NB4 (cell line): ENCODE results near the gene TNFRSF18.
A peak's percentile ranks its signal among the peaks of the same experiment; 100 is the strongest.
"Not testable (repeated sequence)": the region's sequence is repeated elsewhere in the genome, so short reads cannot be mapped to it uniquely, and the experiment has no call there.

Source experiments
- DNase-seq: peaks from one replicate; pipeline ENCODE4 v3.0.0; 2010; ENCODE audit warnings: low read depth
- H3K4me3 ChIP-seq: one replicate; pipeline ENCODE4 v1.5.1; 2011; ENCODE audit warnings: mild to moderate bottlenecking, low read depth, low read length, moderate library complexity
- MYC ChIP-seq: IDR thresholded peaks from 2 replicates; pipeline ENCODE4 v1.6.1; 2011; ENCODE audit warnings: low read depth, low read length
- POLR2A ChIP-seq: IDR thresholded peaks from 2 replicates; pipeline ENCODE4 v1.6.1; 2011; ENCODE audit warnings: mild to moderate bottlenecking; ENCODE audit not compliant: insufficient read length; ENCODE audit errors: extremely low read depth
- TF ChIP-seq, protein P1 (sequence below): IDR thresholded peaks from one replicate; pipeline ENCODE4 v1.5.1; 2012; ENCODE audit warnings: low read depth, low read length
- TF ChIP-seq, protein P2 (sequence below): IDR thresholded peaks from 2 replicates; pipeline ENCODE4 v1.6.1; 2011; ENCODE audit warnings: low read depth, low read length

The TNFRSF18 gene

DNA sequence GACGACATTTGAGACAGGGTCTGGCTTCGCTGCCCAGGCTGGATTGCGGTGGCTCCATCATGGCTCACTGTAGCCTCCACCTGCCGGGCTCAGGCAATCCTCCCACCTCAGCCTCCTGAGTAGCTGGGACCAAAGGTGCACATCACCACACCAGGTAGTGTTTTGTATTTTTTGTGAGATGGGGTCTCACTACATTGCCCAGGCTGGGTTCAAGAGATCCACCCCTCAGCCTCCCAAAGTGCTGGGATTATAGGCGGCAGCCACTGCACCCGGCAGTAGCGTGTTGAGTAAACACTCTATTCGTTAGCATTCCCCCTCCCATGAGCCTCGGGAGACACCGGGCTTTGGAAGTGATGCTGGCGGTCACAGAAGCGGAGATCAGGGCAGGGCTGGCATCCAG lies 46.9 kb upstream of the TNFRSF18 start:
- TF ChIP-seq POLR2A (no peak), MYC (no peak)
- TF ChIP-seq, protein P1, sequence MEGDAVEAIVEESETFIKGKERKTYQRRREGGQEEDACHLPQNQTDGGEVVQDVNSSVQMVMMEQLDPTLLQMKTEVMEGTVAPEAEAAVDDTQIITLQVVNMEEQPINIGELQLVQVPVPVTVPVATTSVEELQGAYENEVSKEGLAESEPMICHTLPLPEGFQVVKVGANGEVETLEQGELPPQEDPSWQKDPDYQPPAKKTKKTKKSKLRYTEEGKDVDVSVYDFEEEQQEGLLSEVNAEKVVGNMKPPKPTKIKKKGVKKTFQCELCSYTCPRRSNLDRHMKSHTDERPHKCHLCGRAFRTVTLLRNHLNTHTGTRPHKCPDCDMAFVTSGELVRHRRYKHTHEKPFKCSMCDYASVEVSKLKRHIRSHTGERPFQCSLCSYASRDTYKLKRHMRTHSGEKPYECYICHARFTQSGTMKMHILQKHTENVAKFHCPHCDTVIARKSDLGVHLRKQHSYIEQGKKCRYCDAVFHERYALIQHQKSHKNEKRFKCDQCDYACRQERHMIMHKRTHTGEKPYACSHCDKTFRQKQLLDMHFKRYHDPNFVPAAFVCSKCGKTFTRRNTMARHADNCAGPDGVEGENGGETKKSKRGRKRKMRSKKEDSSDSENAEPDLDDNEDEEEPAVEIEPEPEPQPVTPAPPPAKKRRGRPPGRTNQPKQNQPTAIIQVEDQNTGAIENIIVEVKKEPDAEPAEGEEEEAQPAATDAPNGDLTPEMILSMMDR = no peak
- TF ChIP-seq, protein P2, sequence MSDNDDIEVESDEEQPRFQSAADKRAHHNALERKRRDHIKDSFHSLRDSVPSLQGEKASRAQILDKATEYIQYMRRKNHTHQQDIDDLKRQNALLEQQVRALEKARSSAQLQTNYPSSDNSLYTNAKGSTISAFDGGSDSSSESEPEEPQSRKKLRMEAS = no peak
- DNase-seq = no peak
- H3K4me3 ChIP-seq = no peak overlapping the region

DNA sequence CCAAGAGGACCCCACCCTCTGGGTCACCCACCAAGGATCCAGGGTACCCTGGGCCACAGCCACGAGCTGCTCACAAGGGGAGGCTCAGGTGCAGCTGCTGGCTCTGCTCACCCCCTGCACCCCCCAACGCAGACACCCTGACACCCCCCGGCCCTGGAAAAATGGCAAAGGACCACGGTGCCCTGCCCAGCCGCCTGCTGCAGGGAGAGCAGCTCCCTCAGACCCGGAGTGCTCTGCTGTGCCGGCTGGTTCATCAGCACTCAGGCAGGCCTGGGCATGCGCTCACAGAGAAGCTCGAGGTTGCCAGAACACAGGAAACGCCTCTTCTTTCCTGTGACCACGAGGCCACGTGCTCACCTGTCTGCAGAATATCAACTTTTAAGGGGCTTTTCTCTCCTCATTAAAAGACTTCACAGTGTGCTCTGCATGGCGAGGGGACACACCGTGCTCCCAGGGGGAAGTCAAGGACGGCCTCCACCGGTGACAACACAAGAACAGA lies 44.4 kb upstream of the TNFRSF18 start:
- no peak for DNase-seq
- no peak overlapping the region for H3K4me3 ChIP-seq
- TF ChIP-seq, protein P2 = peak; percentile 62
- TF ChIP-seq MYC = no peak

DNA sequence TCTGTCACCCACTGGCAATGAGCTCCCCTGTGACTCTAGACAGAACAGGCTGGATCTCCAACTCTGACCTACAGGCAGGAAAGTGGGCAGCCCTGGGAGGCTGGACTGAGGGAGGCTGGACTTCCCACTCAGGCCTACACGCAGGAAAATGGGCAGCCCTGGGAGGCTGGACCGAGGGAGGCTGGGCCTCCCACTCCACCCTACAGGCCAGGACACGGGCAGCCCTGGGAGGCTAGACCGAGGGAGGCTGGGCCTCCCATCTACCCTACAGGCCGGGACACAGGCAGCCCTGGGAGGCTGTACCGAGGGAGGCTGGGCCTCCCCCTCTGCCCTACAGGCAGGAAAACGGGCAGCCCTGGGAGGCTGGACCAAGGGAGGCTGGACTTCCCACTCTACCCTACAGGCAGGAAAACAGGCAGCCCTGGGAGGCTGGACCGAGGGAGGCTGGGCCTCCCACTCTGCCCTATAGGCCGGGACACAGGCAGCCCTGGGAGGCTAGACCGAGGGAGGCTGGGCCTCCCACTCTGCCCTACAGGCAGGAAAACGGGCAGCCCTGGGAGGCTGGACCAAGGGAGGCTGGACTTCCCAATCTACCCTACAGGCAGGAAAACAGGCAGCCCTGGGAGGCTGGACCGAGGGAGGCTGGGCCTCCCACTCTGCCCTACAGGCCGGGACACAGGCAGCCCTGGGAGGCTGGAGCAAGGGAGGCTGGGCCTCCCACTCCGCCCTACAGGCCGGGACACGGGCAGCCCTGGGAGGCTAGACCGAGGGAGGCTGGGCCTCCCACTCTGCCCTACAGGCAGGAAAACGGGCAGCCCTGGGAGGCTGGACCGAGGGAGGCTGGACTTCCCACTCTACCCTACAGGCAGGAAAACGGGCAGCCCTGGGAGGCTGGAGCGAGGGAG lies 41.9 kb upstream of the TNFRSF18 start:
- not testable (repeated sequence) for DNase-seq, H3K4me3 ChIP-seq

DNA sequence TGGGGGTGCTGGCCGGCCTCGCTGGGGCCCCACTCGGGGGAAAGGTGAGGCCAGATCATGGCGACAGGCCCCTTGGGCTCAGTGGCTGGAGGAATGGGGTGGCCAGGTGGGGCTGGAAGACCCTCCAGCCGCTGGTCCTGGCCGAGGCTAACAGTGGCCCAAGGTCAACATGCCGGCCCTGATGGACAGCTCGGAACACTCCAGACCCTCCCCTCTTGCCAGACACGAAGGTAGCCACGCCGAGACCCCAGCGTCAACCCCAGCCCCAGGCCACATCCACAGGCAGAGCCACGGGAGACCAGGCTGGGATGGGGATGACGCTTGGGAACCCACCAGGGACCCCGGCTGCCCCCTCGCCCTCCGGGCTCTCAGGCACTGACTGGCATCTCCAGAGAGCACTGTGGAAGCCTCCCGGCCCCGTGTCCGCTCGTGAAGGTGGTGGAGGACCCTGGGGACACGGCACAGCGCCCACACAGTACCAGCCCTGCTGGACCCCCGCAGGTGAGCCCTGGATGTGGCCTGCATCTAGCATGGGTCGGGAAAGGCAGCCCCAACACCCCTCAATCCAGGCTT lies 41.0 kb upstream of the TNFRSF18 start:
- H3K4me3 ChIP-seq = no peak overlapping the region
- no peak for DNase-seq
- TF ChIP-seq, protein P2 = no peak
- TF ChIP-seq, protein P1 = no peak
- no peak for TF ChIP-seq POLR2A
- no peak for TF ChIP-seq MYC

DNA sequence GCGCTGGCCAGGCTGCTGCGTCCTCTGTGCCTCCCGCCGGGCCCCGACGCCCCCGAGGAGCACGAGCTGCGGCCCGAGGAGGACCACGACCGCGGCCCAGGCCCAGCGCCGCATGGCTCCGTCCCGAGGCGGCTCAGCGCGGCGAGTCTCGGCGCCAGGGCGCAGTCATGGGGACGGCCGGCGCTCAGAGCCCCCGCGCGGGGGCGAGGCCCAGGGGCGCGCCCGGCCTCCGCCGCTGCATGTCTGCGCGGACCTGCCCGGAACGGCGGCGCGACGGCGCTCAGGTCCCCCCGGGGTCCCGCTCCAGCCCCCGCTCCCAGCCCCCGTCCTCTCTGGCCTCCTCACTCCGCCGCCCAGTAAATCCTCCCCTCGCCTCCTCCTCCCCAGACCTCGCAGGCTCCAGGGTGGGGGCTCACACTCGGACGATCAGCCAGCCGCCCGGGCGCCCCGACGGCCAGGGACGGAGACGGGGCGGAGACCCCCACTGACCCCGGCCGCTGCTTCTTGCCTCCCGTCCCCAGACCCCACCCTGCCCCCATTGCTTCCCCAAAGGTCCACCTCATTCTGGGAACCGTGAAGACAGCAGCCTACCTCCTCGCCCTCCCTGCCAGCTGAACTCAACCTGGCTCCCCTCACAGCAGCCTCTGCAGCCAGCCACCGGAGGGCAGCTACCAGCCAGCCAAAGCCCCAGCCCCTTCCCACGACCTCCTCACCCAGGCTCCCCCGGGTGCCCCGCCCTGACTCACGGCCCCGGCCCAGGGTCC lies 40.4 kb upstream of the TNFRSF18 start, which contains the start of gene C1QTNF12:
Gene C1QTNF12, minus strand, starts transcription at position 146 of the 764 bp plus-strand sequence. Its CDS starts 32 bp downstream, at position 114.
- H3K4me3 ChIP-seq = no peak within 1 kb of the TSS
- no peak for DNase-seq
- TF ChIP-seq, protein P2 = no peak
- no peak for TF ChIP-seq POLR2A
- TF ChIP-seq, protein P1 = no peak
- no peak for TF ChIP-seq MYC

DNA sequence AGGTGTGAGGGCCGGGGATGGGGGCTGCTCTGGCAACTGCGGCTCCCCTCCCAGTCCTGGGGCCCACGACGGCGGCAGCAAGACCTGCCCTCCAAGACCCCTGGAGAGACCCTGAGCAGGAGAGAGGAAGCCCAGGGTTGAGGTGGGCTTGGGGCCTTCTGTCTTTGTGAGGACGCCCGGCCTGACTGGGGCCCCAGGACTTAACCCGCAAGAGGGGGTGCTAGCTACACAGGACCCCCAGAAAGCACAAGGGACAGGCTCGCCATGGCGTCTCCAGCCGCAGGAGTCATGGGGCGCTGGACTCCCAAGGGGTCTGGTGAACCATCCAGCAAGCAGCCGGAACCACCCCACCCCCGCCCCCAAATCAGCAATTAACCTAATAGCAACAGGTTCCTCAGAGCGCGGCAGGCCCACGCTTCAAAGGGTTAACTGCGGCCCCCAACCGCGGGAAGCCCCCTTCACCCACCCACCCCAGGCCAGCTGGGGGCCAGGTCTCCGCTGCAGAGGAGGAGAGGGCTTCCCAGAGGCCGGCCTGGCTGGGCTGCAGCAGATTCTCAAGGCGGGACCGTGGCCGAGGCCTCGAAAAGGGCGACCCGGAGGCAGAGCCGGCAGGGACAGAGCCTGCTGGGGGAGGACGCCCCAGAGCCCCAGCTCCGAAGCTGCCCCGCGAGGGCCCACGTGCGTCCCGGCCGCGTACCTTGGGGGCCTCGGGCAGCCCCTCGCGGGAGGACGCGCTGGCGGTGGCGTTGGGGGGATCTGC lies 39.6 kb upstream of the TNFRSF18 start:
- H3K4me3 ChIP-seq = no peak overlapping the region
- TF ChIP-seq, protein P1 = no peak
- TF ChIP-seq, protein P2 = no peak
- TF ChIP-seq POLR2A (no peak), MYC (no peak)
- DNase-seq = no peak
